NOMO-1 (cell line): ENCODE measurements around the gene ANP32B.
A peak's percentile ranks its signal among the peaks of the same experiment; 100 is the strongest.

Source experiments
- DNase-seq, 2 experiments: peaks; one replicate each; lab custom pipeline; 2025; ENCODE audit not compliant: unreplicated experiment in 2 of 2; lab: John Stamatoyannopoulos, UW

ANP32B gene

GRCh38 chr9:98057138-98057799 is 74.1 kb downstream of the ANP32B start:
- DNase-seq, result peak in 1 of 2 experiments; percentile 58

GRCh38 chr9:98062161-98062560 is 79.0 kb downstream of the ANP32B start:
- DNase-seq, result no peak

- DNase-seq, result no peak
Observed at GRCh38 chr9:98064623-98065392, 81.7 kb downstream of the ANP32B start.
